GM12873 (cell line): ENCODE results near the gene KANSL3.

ENCODE experiments used
- CTCF ChIP-seq: IDR thresholded peaks from 2 replicates; pipeline ENCODE4 v1.5.1; 2012; ENCODE audit warnings: low read depth, mild to moderate bottlenecking, moderate library complexity, low read length, control low read depth; ENCODE audit not compliant: insufficient read depth; ENCODE audit errors: missing control alignments

KANSL3 gene

GRCh38 chr2:96663829-96664228 is 25.7 kb upstream of the KANSL3 start:
- no peak for TF ChIP-seq CTCF

- no peak for TF ChIP-seq CTCF
Measured at GRCh38 chr2:96663177-96663576, 25.1 kb upstream of the KANSL3 start.

GRCh38 chr2:96662360-96662759 is 24.2 kb upstream of the KANSL3 start:
- no peak for TF ChIP-seq CTCF

GRCh38 chr2:96661324-96661723 is 23.2 kb upstream of the KANSL3 start:
- TF ChIP-seq CTCF = no peak

- no peak for TF ChIP-seq CTCF
Measured at GRCh38 chr2:96656540-96656939, 18.4 kb upstream of the KANSL3 start.

- TF ChIP-seq CTCF = no peak
Measured at GRCh38 chr2:96655526-96655925, 17.4 kb upstream of the KANSL3 start.

GRCh38 chr2:96651793-96652192 is 13.7 kb upstream of the KANSL3 start:
- TF ChIP-seq CTCF = no peak
